ENCODE results near the gene USP11.
"Not testable (repeated sequence)": the region's sequence is repeated elsewhere in the genome, so short reads cannot be mapped to it uniquely, and the experiment has no call there.

USP11 gene

GRCh38 chrX:47247206-47247998 is 14.6 kb downstream of the USP11 start:
- no peak for DNase-seq

GRCh38 chrX:47247999-47248320 is 15.2 kb downstream of the USP11 start:
- DNase-seq = no peak

- no peak for DNase-seq
Measured at GRCh38 chrX:47248576-47248975, 15.8 kb downstream of the USP11 start.

- DNase-seq = no peak
Measured at GRCh38 chrX:47250017-47250347, 17.2 kb downstream of the USP11 start.

- not testable (repeated sequence) for DNase-seq
Measured at GRCh38 chrX:47257620-47258019, 24.8 kb downstream of the USP11 start.

GRCh38 chrX:47264483-47265173 is 31.8 kb downstream of the USP11 start:
- DNase-seq = no peak

- no peak for DNase-seq
Measured at GRCh38 chrX:47266643-47267042, 33.8 kb downstream of the USP11 start.

- DNase-seq = no peak
Measured at GRCh38 chrX:47272013-47272408, 39.2 kb downstream of the USP11 start.

GRCh38 chrX:47273011-47273730 is 40.4 kb downstream of the USP11 start:
- DNase-seq = no peak

- DNase-seq = no peak
Measured at GRCh38 chrX:47278691-47279090, 45.9 kb downstream of the USP11 start.

GRCh38 chrX:47283015-47283771 is 50.4 kb downstream of the USP11 start:
- peak in 1 of 14 donors; percentile 65 for DNase-seq

- not testable (repeated sequence) for DNase-seq
Measured at GRCh38 chrX:47284616-47285015, 51.8 kb downstream of the USP11 start.

- DNase-seq = no peak
Measured at GRCh38 chrX:47285836-47286320, 53.1 kb downstream of the USP11 start.

- no peak for DNase-seq
Measured at GRCh38 chrX:47293106-47293505, 60.3 kb downstream of the USP11 start.

GRCh38 chrX:47296766-47297365 is 64.1 kb downstream of the USP11 start:
- DNase-seq = no peak

- DNase-seq = no peak
Measured at GRCh38 chrX:47297874-47298273, 65.1 kb downstream of the USP11 start.
